Endothelial cell of umbilical vein (primary cell): Measurements from ENCODE around the gene DPP6. TPM values are rescaled to one million over a fixed set of nuclear protein-coding genes. Genes with fewer than 3 reads are reported as not detected.

Experiments used
- BruUV-seq: library from RNA; stranded (reverse); fragments of 400-500 nt; replicated peaks from 2 replicates; lab custom pipeline; 2021; lab: Mats Ljungman, UMichigan
- CTCF ChIA-PET: fragments of 300-600, 350-600 bp; sonication (Branson Sonifier 250); formaldehyde crosslinking; loops from one replicate; lab custom pipeline; 2021; ENCODE audit warnings: antibody characterized with exemption, inconsistent platforms; lab: Charles Lee
- POLR2A ChIA-PET: fragments of 300-600, 350-600 bp; sonication (Branson Sonifier 250); formaldehyde crosslinking; loops from one replicate; lab custom pipeline; 2021; ENCODE audit warnings: antibody characterized with exemption, inconsistent platforms; lab: Charles Lee
- DNase-seq: peaks from one replicate; pipeline ENCODE4 v3.0.0-alpha.2; 2011; ENCODE audit warnings: low read depth, low spot score
- FAIRE-seq: peaks from 2 replicates; lab custom pipeline; 2011; peaks lifted over from hg19 to GRCh38; lab: Jason Lieb, UNC
- H2AFZ ChIP-seq: 2 replicates; pipeline ENCODE4 v1.6.0; 2012; ENCODE audit warnings: low read depth, low read length, control low read depth, inconsistent platforms
- H3K27ac ChIP-seq: 2 replicates; pipeline ENCODE4 v1.5.1; 2011; ENCODE audit warnings: low read depth, mild to moderate bottlenecking, control low read depth, low read length, moderate library complexity; ENCODE audit not compliant: insufficient read depth
- H3K27me3 ChIP-seq, 2 experiments: 2 replicates each; pipeline versions ENCODE4 v1.6.0 to v1.6.1; 2011; ENCODE audit warnings: low read length in 2 of 2, mixed read lengths in 1 of 2; ENCODE audit not compliant: control insufficient read depth in 2 of 2, insufficient read depth in 2 of 2
- H3K36me3 ChIP-seq, 2 experiments: 2 replicates in 1 of 2; 3 replicates in 1 of 2; pipeline ENCODE4 v1.5.1; 2011; ENCODE audit warnings: low read length in 2 of 2, mild to moderate bottlenecking in 1 of 2, moderate library complexity in 1 of 2; ENCODE audit not compliant: control insufficient read depth in 2 of 2, insufficient read depth in 2 of 2; ENCODE audit errors: extremely low read depth in 1 of 2
- H3K4me1 ChIP-seq: 3 replicates; pipeline ENCODE4 v1.5.1; 2011; ENCODE audit warnings: mild to moderate bottlenecking, low read length; ENCODE audit not compliant: control insufficient read depth, insufficient read depth; ENCODE audit errors: extremely low read depth
- H3K4me2 ChIP-seq: 2 replicates; pipeline ENCODE4 v1.6.1; 2011; ENCODE audit warnings: low read length, control low read depth, mixed read lengths; ENCODE audit not compliant: insufficient read depth
- H3K4me3 ChIP-seq, 3 experiments: fragments of 200-600 bp in 1 of 3; sonication (generic), shearing (Covaris generic) in 1 of 3; replicated peaks in 1 of 3; 2 replicates each; pipeline ENCODE4 v1.5.1; 2011 to 2016; ENCODE audit warnings: control low read depth in 3 of 3, low read length in 3 of 3, mild to moderate bottlenecking in 2 of 3, inconsistent platforms in 1 of 3, low read depth in 1 of 3, moderate library complexity in 1 of 3; ENCODE audit not compliant: insufficient read depth in 1 of 3
- H3K79me2 ChIP-seq: 2 replicates; pipeline ENCODE4 v1.6.0; 2012; ENCODE audit warnings: low read length, inconsistent platforms; ENCODE audit not compliant: control insufficient read depth, insufficient read depth
- H3K9ac ChIP-seq: replicated peaks from 2 replicates; pipeline ENCODE3; 2011; ENCODE audit warnings: low read length, control low read depth; ENCODE audit not compliant: insufficient read depth; ENCODE audit errors: extremely low read depth
- H3K9me1 ChIP-seq: replicated peaks from 3 replicates; pipeline ENCODE4 v1.6.0; 2011; ENCODE audit warnings: mild to moderate bottlenecking, low read length; ENCODE audit not compliant: control insufficient read depth, insufficient read depth; ENCODE audit errors: extremely low read depth
- H3K9me3 ChIP-seq: replicated peaks from 2 replicates; pipeline ENCODE4 v1.5.1; 2012; ENCODE audit warnings: low read length, inconsistent platforms; ENCODE audit not compliant: control insufficient read depth, insufficient read depth
- H4K20me1 ChIP-seq: replicated peaks from 2 replicates; pipeline ENCODE3; 2011; ENCODE audit warnings: mild to moderate bottlenecking, low read length; ENCODE audit not compliant: control insufficient read depth, insufficient read depth; ENCODE audit errors: extremely low read depth
- CTCF ChIP-seq, 2 donors: IDR thresholded peaks; 1 replicate in 1 of 2; 2 replicates in 1 of 2; pipeline ENCODE4 v1.5.1; 2011; ENCODE audit warnings: low read length in 2 of 2, mild to moderate bottlenecking in 2 of 2, moderate library complexity in 2 of 2, control low read depth in 1 of 2, inconsistent platforms in 1 of 2, low read depth in 1 of 2; ENCODE audit not compliant: insufficient read depth in 1 of 2; ENCODE audit errors: extremely low read depth in 1 of 2
- EZH2 ChIP-seq: IDR thresholded peaks from 2 replicates; pipeline ENCODE4 v1.6.1; 2012; ENCODE audit warnings: borderline replicate concordance, low read depth, mild to moderate bottlenecking, moderate library complexity, low read length, inconsistent platforms; ENCODE audit not compliant: severe bottlenecking
- FOS ChIP-seq: IDR thresholded peaks from 2 replicates; pipeline ENCODE4 v1.6.1; 2011; ENCODE audit warnings: mild to moderate bottlenecking, low read length, moderate library complexity, borderline replicate concordance; ENCODE audit not compliant: insufficient read depth
- GATA2 ChIP-seq: IDR thresholded peaks from 2 replicates; pipeline ENCODE4 v1.7.0; 2011; ENCODE audit warnings: low read depth, mild to moderate bottlenecking, moderate library complexity, mixed read lengths, low read length; ENCODE audit not compliant: insufficient read length, insufficient read depth
- JUN ChIP-seq: IDR thresholded peaks from 2 replicates; pipeline ENCODE4 v1.6.1; 2011; ENCODE audit warnings: borderline replicate concordance, low read depth; ENCODE audit not compliant: insufficient read length, insufficient read depth
- MAX ChIP-seq: IDR thresholded peaks from 2 replicates; pipeline ENCODE4 v1.6.1; 2011; ENCODE audit not compliant: insufficient read depth, insufficient read length
- MYC ChIP-seq: IDR thresholded peaks from one replicate; pipeline ENCODE4 v1.6.1; 2011; ENCODE audit warnings: mild to moderate bottlenecking, low read depth, low read length
- POLR2A ChIP-seq: IDR thresholded peaks from 2 replicates; pipeline ENCODE4 v1.6.1; 2012; ENCODE audit warnings: low read depth, mild to moderate bottlenecking, control low read depth, low read length
- POLR2AphosphoS5 ChIP-seq: IDR thresholded peaks from 2 replicates; pipeline ENCODE4 v1.6.1; 2012; ENCODE audit warnings: low read depth, mild to moderate bottlenecking, control low read depth, low read length, moderate library complexity; ENCODE audit not compliant: insufficient read depth
- dilution Hi-C: fragments of 300-500 bp; cut with MboI; formaldehyde crosslinking; loops from one replicate; pipeline ENCODE4 v1.15.0; 2019; ENCODE audit warnings: low sequenced_read_pairs; ENCODE audit not compliant: extremely low pct_ligation_motif_present
- intact Hi-C: fragments of 100-400 bp; cut with micrococcal nuclease; formaldehyde crosslinking; loops from one replicate; pipeline ENCODE4 v1.10.0; 2022
- polyA plus RNA-seq, 4 experiments: library from polyadenylated mRNA; depleted of rRNA in 3 of 4; stranded (reverse) in 3 of 4; unstranded in 1 of 4; fragments of >200 nt; gene quantifications; 2 replicates each; pipeline versions ENCODE4 v1.2.1 to v1.2.3, GENCODE V29; 2011 to 2012; ENCODE audit warnings: missing spikeins in 1 of 4
- total RNA-seq: library from RNA; stranded (reverse); gene quantifications from 2 replicates; pipeline ENCODE4 v1.2.3, GENCODE V29; 2021

The DPP6 gene
- total and polyA plus RNA-seq, 2 donors (not counting 3 experiments of a cell fraction or from before 2014, with no cell fraction given) = not detected

GRCh38 chr7:154767821-154768415 lies 715.7 kb downstream of the DPP6 start:
- H3K4me3 ChIP-seq = no peak overlapping the region
- no peak for DNase-seq
- no peaks in the 10 kb centered on the region for H4K20me1 ChIP-seq
- dilution Hi-C loops = no loop called here
- CTCF ChIA-PET = no interaction called here
- no peaks in the 10 kb centered on the region for H3K79me2 ChIP-seq
- H3K36me3 ChIP-seq = no peaks in the 10 kb centered on the region
- H2AFZ ChIP-seq = no peak overlapping the region
- H3K9ac ChIP-seq = no peak overlapping the region
- no peaks in the 10 kb centered on the region for H3K4me1 ChIP-seq
- no peak overlapping the region for H3K27ac ChIP-seq
- no peak for FAIRE-seq
- no peaks in the 10 kb centered on the region for H3K9me1 ChIP-seq
- no peaks in the 10 kb centered on the region for H3K27me3 ChIP-seq
- no peak for TF ChIP-seq POLR2A
- TF ChIP-seq GATA2 = no peak
- TF ChIP-seq FOS = no peak
- no peak for TF ChIP-seq EZH2
- no peak for TF ChIP-seq MYC
- TF ChIP-seq CTCF (IDR thresholded peaks at IDR 0.05; ENCODE audit: extremely low read depth in 1 of 2, insufficient read depth in 1 of 2, low read depth in 1 of 2, low read length in 2 of 2) = no peak
- TF ChIP-seq MAX = no peak
- no peak for TF ChIP-seq POLR2AphosphoS5
- no peak for TF ChIP-seq JUN
- H3K4me2 ChIP-seq = no peak overlapping the region
- POLR2A ChIA-PET = no interaction called here
- H3K9me3 ChIP-seq = peaks cover 3% of the 10 kb centered on the region
- intact Hi-C loops = no loop called here
- BruUV-seq = no TSS peak
